DMS153 treated with DMSO at 0.1 percent for 48 hours (cell line): Measurements from ENCODE around the gene NACC2.

Source experiments
- DNase-seq: peaks from one replicate; lab custom pipeline; 2025; ENCODE audit not compliant: unreplicated experiment; lab: John Stamatoyannopoulos, UW

The NACC2 gene

GRCh38 chr9:136014147-136014923 lies 80.8 kb downstream of the NACC2 start:
- DNase-seq, result no peak

- DNase-seq, result no peak
Measured at GRCh38 chr9:136013524-136014034, 81.5 kb downstream of the NACC2 start.

GRCh38 chr9:136013116-136013515 lies 82.0 kb downstream of the NACC2 start:
- no peak for DNase-seq

GRCh38 chr9:136012651-136013050 lies 82.4 kb downstream of the NACC2 start:
- DNase-seq, result no peak

- no peak for DNase-seq
Measured at GRCh38 chr9:136011703-136012496, 83.2 kb downstream of the NACC2 start.

- DNase-seq, result no peak
Measured at GRCh38 chr9:136011376-136011702, 83.8 kb downstream of the NACC2 start.

- DNase-seq, result no peak
Measured at GRCh38 chr9:136010615-136011361, 84.3 kb downstream of the NACC2 start.

GRCh38 chr9:136010176-136010575 lies 84.9 kb downstream of the NACC2 start:
- no peak for DNase-seq

GRCh38 chr9:136009516-136009915 lies 85.6 kb downstream of the NACC2 start:
- no peak for DNase-seq

- DNase-seq, result no peak
Measured at GRCh38 chr9:136008693-136008997, 86.4 kb downstream of the NACC2 start.

GRCh38 chr9:136007934-136008692 lies 87.0 kb downstream of the NACC2 start:
- DNase-seq, result no peak

- no peak for DNase-seq
Measured at GRCh38 chr9:136007276-136007933, 87.7 kb downstream of the NACC2 start.

- no peak for DNase-seq
Measured at GRCh38 chr9:136006169-136006568, 88.9 kb downstream of the NACC2 start.

GRCh38 chr9:136004712-136005111 lies 90.4 kb downstream of the NACC2 start:
- DNase-seq, result no peak

- no peak for DNase-seq
Measured at GRCh38 chr9:136004219-136004618, 90.9 kb downstream of the NACC2 start.

- no peak for DNase-seq
Measured at GRCh38 chr9:136003411-136004218, 91.5 kb downstream of the NACC2 start.

- no peak for DNase-seq
Measured at GRCh38 chr9:136002881-136003280, 92.2 kb downstream of the NACC2 start.

- no peak for DNase-seq
Measured at GRCh38 chr9:136002215-136002614, 92.9 kb downstream of the NACC2 start.

- no peak for DNase-seq
Measured at GRCh38 chr9:136001231-136001630, 93.9 kb downstream of the NACC2 start.
